Fibroblast of lung (primary cell): Measurements from ENCODE around the gene C1QTNF3.

Source experiments
- CTCF ChIP-seq, 2 donors: IDR thresholded peaks in 1 of 2; conservative IDR thresholded peaks in 1 of 2; 1 replicate in 1 of 2; 2 replicates in 1 of 2; pipeline ENCODE4 v1.5.1; 2011 to 2012; ENCODE audit warnings: low read length in 2 of 2, control low read depth in 1 of 2, inconsistent platforms in 1 of 2, low read depth in 1 of 2, mild to moderate bottlenecking in 1 of 2
- EZH2 ChIP-seq: IDR thresholded peaks from 2 replicates; pipeline ENCODE4 v1.5.1; 2012; ENCODE audit warnings: low read length, control low read depth, mild to moderate bottlenecking; ENCODE audit errors: missing control alignments

GRCh38 chr5:33995865-33996264, 47.1 kb downstream of the C1QTNF3 start:
- TF ChIP-seq CTCF (conservative IDR thresholded peaks at IDR 0.05 in 1 of 2, IDR thresholded peaks at IDR 0.05 in 1 of 2; ENCODE audit: low read depth in 1 of 2, low read length in 2 of 2) (no peak), EZH2 (no peak)
